CD4-positive, alpha-beta T cell (primary cell): ENCODE results near the gene SIPA1. TPM values are rescaled to one million over a fixed set of nuclear protein-coding genes. Genes with fewer than 3 reads are reported as not detected.

Source experiments
- ATAC-seq: fragments of 200-7000 bp; cut with Tn5 transposase; one replicate; pipeline ENCODE4 v1.10.0; 2022; ENCODE audit warnings: mild to moderate bottlenecking; ENCODE audit not compliant: poor library complexity
- CTCF ChIA-PET: fragments of 350-600 bp; sonication (Branson Sonifier 250); formaldehyde crosslinking; loops from one replicate; lab custom pipeline; 2021; ENCODE audit warnings: antibody characterized with exemption, inconsistent platforms; lab: Charles Lee
- POLR2A ChIA-PET: fragments of 350-600 bp; sonication (Branson Sonifier 250); formaldehyde crosslinking; loops from one replicate; lab custom pipeline; 2021; ENCODE audit warnings: antibody characterized with exemption, inconsistent platforms; lab: Charles Lee
- DNase-seq, 14 experiments: peaks; one replicate each; pipeline ENCODE4 v3.0.0-alpha.2; 2013 to 2020; ENCODE audit warnings: mixed read lengths in 2 of 14
- H3K27ac ChIP-seq, 2 donors: one replicate each; pipeline versions ENCODE4 v1.5.1 to v1.7.0; 2013; ENCODE audit warnings: low read length in 2 of 2, low read depth in 1 of 2, mild to moderate bottlenecking in 1 of 2
- H3K27me3 ChIP-seq, 2 experiments: 1 replicate in 1 of 2; 2 replicates in 1 of 2; pipeline versions ENCODE4 v1.6.1 to v1.7.0; 2013; ENCODE audit warnings: low read length in 2 of 2, control low read depth in 1 of 2, mild to moderate bottlenecking in 1 of 2, moderate library complexity in 1 of 2; ENCODE audit not compliant: insufficient read depth in 2 of 2, control insufficient read depth in 1 of 2
- H3K36me3 ChIP-seq: one replicate; pipeline ENCODE4 v1.6.1; 2013; ENCODE audit warnings: low read length, control low read depth; ENCODE audit not compliant: insufficient read depth
- H3K4me1 ChIP-seq: one replicate; pipeline ENCODE4 v1.6.1; 2013; ENCODE audit warnings: low read length, control low read depth; ENCODE audit not compliant: insufficient read depth
- H3K4me3 ChIP-seq: one replicate; pipeline ENCODE4 v1.5.1; 2013; ENCODE audit warnings: mild to moderate bottlenecking, low read length, moderate library complexity
- H3K9me3 ChIP-seq, 2 experiments: 1 replicate in 1 of 2; 2 replicates in 1 of 2; pipeline versions ENCODE4 v1.6.1 to v1.7.0; 2013; ENCODE audit warnings: low read length in 2 of 2, mild to moderate bottlenecking in 2 of 2, control low read depth in 1 of 2, moderate library complexity in 1 of 2; ENCODE audit not compliant: control insufficient read depth in 1 of 2, insufficient read depth in 1 of 2
- H3K27ac Mint-ChIP-seq: one replicate; pipeline ENCODE4 v1.8.0; 2020; ENCODE audit warnings: mixed read lengths
- H3K27me3 Mint-ChIP-seq: one replicate; pipeline ENCODE4 v1.8.0; 2021; ENCODE audit warnings: mixed read lengths
- H3K36me3 Mint-ChIP-seq: one replicate; pipeline ENCODE4 v1.8.0; 2021; ENCODE audit warnings: low read depth, mixed read lengths
- H3K4me1 Mint-ChIP-seq: one replicate; pipeline ENCODE4 v1.8.0; 2021; ENCODE audit warnings: low read depth, mixed read lengths
- H3K4me3 Mint-ChIP-seq: one replicate; pipeline ENCODE4 v1.8.0; 2020; ENCODE audit warnings: mild to moderate bottlenecking, mixed read lengths
- H3K9me3 Mint-ChIP-seq: one replicate; pipeline ENCODE4 v1.8.0; 2020; ENCODE audit warnings: mixed read lengths
- CTCF ChIP-seq: fragments of 200-600 bp; IDR thresholded peaks from one replicate; pipeline ENCODE4 v1.8.0; 2022; ENCODE audit warnings: antibody characterized with exemption, mild to moderate bottlenecking
- intact Hi-C, 2 experiments: fragments of 100-400 bp; cut with DNase I in 1 of 2; cut with micrococcal nuclease in 1 of 2; formaldehyde crosslinking; loops; one replicate each; pipeline versions ENCODE4 v1.15.1 to v1.9.0; 2023 to 2025; cut with DNase I, micrococcal nuclease
- total RNA-seq, 174 experiments: library from RNA in 2 of 174; stranded (reverse) in 2 of 174; gene quantifications; one replicate each; pipeline ENCODE4 v1.2.3 and lab custom pipeline; 2021 to 2026

The SIPA1 gene
- total RNA-seq, 2 experiments from 2014 or later = 272 to 298 TPM

GRCh38 chr11:65662799-65663638, 25.1 kb downstream of the SIPA1 start, which contains the start of gene RELA:
RELA (minus strand) TSS chr11:65662916; CDS start chr11:65662832, 84 bp downstream.
- Histone ChIP-seq H3K27ac (peak within 1 kb of the TSS; percentile 96 to 97), H3K36me3 (peaks cover 42% of the 10 kb centered on the region), H3K4me3 (peak within 1 kb of the TSS; percentile 97), H3K9me3 (no peaks in the 10 kb centered on the region), H3K4me1 (peaks cover 59% of the 10 kb centered on the region), H3K27me3 (no peaks in the 10 kb centered on the region)
- H3K4me3 Mint-ChIP-seq = peak within 1 kb of the TSS; percentile 92
- H3K27me3 Mint-ChIP-seq = no peaks in the 10 kb centered on the region
- ChIA-PET POLR2A (interaction anchor here (0.7 to 5.9 kb wide), 25 partner anchors 10 to 1345 kb away, joined by 3 to 93 read pairs (median 4); partner anchors contain the start of genes CFL1, EHBP1L1, FAM89B and KAT5), CTCF (interaction anchor here (0.7 to 2.1 kb wide), 6 partner anchors 11 to 227 kb away, joined by 3 to 11 read pairs (median 4); partner anchors contain the start of genes CCDC85B, KAT5 and MUS81)
- ATAC-seq = peak; percentile 83
- H3K36me3 Mint-ChIP-seq = peaks cover 39% of the 10 kb centered on the region
- H3K9me3 Mint-ChIP-seq = no peaks in the 10 kb centered on the region
- peaks cover 33% of the 10 kb centered on the region for H3K4me1 Mint-ChIP-seq
- H3K27ac Mint-ChIP-seq = peak within 1 kb of the TSS; percentile 94
- peak; percentile 79 to 96 (median 89) for DNase-seq
- intact Hi-C loops = loop anchor here (1.0 to 5.0 kb wide), 5 partner anchors 10 to 91 kb away; partner anchors contain the start of genes PCNX3 (in 2 of the 2), FAM89B (in 1 of the 2), KAT5 (in 1 of the 2) and SIPA1 (in 1 of the 2)
- no peak for TF ChIP-seq CTCF

DNA sequence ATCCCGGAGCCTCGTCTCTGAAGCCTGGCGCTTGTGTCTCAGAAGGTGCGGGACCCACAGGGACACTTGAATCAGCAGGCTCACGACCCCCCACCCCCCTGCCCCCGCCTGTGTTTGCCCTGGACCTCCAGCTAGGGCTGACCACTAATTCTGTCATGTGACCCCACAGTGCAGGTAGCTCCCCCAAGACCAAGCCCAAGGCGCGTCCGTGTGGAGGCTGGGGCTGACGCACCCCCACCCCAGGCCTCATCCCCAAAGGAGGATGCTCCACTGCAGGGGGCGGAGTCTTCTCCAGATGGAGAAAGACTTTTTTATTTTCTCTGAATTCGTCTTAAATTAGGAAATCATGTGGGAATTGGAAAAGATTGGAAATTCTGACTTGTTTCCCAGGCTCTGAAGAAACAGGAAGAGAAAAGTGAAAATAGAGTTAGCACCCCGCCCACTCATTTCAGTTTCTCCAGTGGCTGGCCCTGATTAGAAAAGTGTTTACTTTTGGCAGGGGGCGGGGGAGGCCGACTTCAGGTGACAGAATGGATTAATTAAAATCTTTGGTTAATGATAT, 25.8 kb downstream of the SIPA1 start:
- ChIA-PET CTCF (interaction anchor here (0.7 to 2.1 kb wide), 5 partner anchors 11 to 227 kb away, joined by 3 to 11 read pairs (median 5); partner anchors contain the start of genes CCDC85B and KAT5), POLR2A (interaction anchor here (0.7 to 5.9 kb wide), 15 partner anchors 11 to 885 kb away, joined by 3 to 93 read pairs (median 4); partner anchors contain the start of genes KAT5, MALAT1, MAP3K11 and MUS81)
- intact Hi-C loops = loop anchor here (1.0 to 5.0 kb wide), 4 partner anchors 25 to 91 kb away; partner anchors contain the start of genes PCNX3 (in 2 of the 2), FAM89B (in 1 of the 2), KAT5 (in 1 of the 2) and SIPA1 (in 1 of the 2)
- Histone ChIP-seq H3K27me3 (no peaks in the 10 kb centered on the region), H3K9me3 (no peaks in the 10 kb centered on the region), H3K36me3 (peaks cover 35% of the 10 kb centered on the region), H3K4me3 (peak overlapping the region; percentile 71), H3K4me1 (peaks cover 52% of the 10 kb centered on the region), H3K27ac (peak overlapping the region; percentile 96 to 97)
- peaks cover 29% of the 10 kb centered on the region for H3K4me1 Mint-ChIP-seq
- no peak for TF ChIP-seq CTCF
- H3K4me3 Mint-ChIP-seq = peak overlapping the region; percentile 92
- peaks cover 32% of the 10 kb centered on the region for H3K36me3 Mint-ChIP-seq
- DNase-seq (peak in 8 of 14 experiments; percentile 24 to 67 (median 44)), ATAC-seq (peak; percentile 28)
- no peaks in the 10 kb centered on the region for H3K9me3 Mint-ChIP-seq
- H3K27me3 Mint-ChIP-seq = no peaks in the 10 kb centered on the region
- peak overlapping the region; percentile 94 for H3K27ac Mint-ChIP-seq

GRCh38 chr11:65672180-65672860, 34.4 kb downstream of the SIPA1 start:
- no peak for TF ChIP-seq CTCF
- H3K27ac ChIP-seq = no peak overlapping the region
- no peaks in the 10 kb centered on the region for H3K36me3 ChIP-seq
- no peak overlapping the region for H3K27ac Mint-ChIP-seq
- H3K9me3 Mint-ChIP-seq = no peaks in the 10 kb centered on the region
- H3K36me3 Mint-ChIP-seq = no peaks in the 10 kb centered on the region
- ATAC-seq = no peak
- H3K9me3 ChIP-seq = no peaks in the 10 kb centered on the region
- ChIA-PET POLR2A (no interaction called here), CTCF (interaction anchor here (1.1 kb wide), 1 partner anchor 39 kb away, joined by 3 read pairs; no protein-coding TSS in a partner anchor)
- H3K4me3 ChIP-seq = no peak overlapping the region
- no peak overlapping the region for H3K4me3 Mint-ChIP-seq
- H3K27me3 ChIP-seq = no peaks in the 10 kb centered on the region
- no peak for DNase-seq
- intact Hi-C loops = no loop called here
- H3K27me3 Mint-ChIP-seq = no peaks in the 10 kb centered on the region
- no peaks in the 10 kb centered on the region for H3K4me1 Mint-ChIP-seq
- H3K4me1 ChIP-seq = no peaks in the 10 kb centered on the region
